GDM1 (cell line): ENCODE results near the gene PPP2R2B.

ENCODE experiments used
- DNase-seq: peaks from one replicate; lab custom pipeline; 2025; lab: John Stamatoyannopoulos, UW

Gene PPP2R2B

DNA sequence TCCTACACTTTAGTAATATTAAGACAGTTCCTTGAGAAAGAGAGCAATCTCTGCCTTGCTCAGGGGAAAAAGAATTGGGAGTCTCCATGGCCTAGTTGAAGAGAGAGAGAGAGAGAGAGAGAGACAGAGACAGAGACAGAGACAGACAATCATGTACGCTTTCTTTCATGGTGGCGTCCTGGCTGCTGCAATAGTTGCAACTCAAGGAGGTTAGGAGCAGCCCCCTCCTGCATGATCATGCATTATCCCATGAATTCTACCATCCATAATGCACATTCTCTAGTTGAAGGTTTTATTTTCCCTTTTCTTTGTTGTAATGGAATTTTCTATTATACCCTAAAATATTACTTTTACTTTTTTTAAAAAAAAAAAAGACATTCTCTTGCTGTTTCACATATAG is 50.7 kb downstream of the PPP2R2B start:
- no peak for DNase-seq

DNA sequence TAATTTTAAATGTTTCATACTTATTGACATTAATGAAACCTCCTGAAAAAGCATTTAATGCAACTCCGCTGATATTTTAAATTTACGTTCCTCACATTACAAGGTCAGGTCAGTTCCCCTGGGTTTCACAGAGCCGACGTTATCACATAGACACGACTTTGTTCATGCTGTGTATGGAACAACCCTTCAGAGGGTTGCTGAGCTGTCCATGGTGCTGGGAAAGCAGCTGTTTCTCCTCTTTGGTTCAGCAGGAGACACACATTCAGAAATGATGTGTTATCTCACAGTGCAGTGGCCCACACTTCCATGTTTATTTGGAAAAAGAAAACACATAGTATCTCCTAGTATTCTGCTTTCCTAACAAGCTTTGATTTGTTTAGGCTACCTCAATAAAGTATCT is 53.5 kb downstream of the PPP2R2B start:
- no peak for DNase-seq

DNA sequence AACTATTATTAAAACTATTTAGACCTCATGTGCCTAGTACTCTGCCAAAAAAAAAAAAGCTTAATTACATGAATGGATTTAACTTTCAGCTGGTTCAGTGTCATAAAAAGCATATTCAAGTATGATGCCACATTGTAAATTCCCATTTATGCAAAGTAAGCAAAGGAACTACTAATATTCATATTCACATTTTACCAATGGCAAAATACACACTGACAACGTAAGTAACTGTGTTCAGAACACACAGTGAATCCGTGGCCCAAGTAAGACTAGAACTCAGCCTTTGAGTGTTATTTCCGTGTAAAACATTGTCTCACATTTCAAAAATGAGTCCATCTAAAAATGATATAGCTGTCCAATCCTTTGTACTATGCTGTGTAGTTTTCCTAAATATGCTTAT is 56.8 kb downstream of the PPP2R2B start:
- DNase-seq, result no peak

DNA sequence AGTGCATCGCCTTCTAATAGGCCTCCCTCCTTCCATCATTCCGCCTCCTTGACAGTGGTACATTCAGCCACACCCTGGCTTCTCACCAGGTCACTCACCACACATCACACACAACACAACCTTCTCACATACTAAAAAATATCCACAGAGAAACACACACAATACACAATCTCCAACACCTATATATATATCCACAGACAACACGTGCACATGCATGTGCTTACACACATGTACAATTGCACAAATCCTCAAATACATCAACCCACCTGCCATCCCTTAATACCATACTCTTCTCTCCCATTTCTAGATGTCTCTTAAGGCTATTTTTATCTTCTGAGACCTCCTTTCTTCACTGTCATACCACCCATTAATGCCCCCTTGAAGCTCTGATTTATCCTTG is 57.6 kb downstream of the PPP2R2B start:
- DNase-seq, result no peak

DNA sequence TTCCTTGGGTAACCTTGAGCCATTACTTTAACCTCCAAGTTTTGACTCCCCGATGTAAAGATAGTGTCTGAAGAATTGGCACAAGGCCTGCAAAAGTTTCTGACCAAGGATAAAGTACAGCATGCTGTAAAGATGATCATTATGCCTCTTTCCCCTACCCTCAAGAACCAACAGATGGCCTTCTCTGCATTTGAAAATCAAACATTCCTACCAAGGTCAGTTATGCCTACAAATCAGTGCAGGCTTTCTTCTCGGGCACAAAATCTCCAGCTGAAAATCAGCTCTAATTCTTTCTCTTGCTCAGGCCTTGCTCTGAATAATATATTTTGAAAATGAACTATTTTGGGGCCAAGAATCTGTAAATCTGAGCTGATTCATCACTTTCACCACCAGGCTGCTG is 59.7 kb downstream of the PPP2R2B start:
- no peak for DNase-seq

DNA sequence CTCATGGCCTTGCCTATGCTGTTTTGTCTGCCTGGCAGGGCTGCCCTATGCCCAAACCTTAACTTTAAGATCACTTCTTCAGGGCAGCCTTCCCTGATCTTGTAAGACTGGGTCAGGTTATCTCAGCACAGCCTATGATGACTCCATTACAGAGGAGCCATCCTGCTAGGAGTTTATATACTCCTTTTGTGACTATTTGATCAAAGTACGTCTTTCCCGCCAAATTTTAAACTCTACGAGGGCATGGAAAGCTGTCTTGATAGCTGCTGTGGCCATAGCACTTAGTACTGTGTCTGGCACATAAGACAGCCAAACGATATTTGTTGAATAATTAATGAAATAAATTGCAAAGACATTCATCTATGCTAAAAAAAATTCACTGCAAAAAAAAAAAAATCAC is 60.6 kb downstream of the PPP2R2B start:
- DNase-seq, result no peak

DNA sequence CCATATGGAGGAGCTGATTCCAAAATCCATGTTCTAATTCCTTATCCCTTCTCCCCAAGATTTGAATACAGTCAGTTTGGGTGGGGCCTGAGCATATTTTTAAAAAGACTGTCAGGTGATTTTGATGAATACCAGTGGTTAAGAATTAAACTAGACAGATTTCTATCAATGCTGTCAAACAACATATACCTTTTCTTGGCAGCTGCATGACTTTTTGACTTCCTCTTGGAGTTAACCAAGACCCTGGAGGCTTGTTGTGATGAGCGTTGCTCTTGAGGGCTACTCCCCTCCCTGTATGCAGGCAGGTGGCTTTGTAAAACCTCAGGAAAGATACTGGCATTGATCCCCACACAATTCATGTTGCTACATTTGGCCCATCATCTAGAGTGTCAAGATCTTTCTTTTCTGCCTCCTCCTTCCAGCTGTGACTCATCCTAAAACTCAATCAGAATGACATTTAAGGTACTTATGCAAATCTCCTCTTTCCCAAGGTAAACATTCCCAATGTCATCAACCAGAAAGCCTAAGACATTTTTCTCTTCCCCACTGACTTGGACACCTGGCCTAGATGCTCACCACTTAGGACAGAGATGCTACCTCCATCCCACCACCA is 61.7 kb downstream of the PPP2R2B start:
- DNase-seq, result no peak

DNA sequence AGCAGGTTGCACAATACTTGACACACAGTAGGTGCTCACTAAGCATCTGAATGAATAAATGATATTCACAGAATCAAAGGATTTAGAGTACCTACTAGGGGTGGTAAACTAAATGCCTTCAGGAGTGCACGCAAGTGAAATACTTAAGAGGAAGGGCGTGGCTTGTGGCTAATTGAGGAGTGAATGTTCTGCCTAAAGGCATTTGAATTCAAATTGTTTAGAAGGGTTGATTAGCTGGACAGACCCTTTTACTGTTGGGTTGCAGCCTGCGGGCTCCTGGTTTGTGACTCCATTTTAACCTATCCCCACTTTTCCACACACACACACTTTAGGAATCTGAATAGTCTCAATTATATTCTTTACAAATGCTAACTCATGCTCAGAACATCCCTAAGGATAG is 63.1 kb downstream of the PPP2R2B start:
- no peak for DNase-seq

DNA sequence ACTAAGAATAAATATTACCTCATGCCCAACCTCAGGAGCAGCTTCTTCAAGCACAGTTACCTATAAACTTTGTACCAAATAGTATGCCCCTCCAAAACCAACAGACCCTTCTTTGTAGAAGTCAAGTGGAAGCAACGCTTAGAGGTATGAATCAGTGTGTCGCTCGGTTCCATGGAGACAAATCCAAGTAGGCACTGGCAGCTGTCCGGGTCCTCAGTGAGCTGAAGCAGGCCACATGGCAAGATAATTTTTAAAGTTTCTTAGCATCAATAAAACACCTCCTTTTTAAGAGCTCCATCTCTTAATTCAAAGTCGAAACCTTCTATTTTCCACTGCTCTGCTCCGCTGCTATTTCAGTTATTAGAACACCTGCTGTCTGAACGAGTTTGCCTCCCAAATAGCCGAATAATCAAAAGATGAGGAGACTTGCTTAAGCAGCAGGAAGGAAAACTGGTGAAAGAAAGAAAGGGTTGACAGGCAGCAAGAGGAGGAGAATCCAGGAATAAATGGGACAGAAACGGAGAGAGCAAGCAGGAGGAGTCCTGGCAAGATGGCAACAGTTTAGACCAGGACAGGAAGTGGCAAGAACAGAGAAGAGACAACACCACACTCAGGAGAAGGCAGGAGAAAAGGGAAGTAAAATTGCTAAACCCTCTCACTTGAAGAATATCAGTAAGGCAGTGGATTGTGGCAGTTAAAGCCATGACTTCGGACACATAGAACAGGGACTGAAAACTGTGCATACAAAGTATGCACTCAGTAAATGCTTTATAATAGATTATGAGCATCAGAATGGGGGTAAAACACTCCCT is 65.0 kb downstream of the PPP2R2B start:
- DNase-seq, result no peak

DNA sequence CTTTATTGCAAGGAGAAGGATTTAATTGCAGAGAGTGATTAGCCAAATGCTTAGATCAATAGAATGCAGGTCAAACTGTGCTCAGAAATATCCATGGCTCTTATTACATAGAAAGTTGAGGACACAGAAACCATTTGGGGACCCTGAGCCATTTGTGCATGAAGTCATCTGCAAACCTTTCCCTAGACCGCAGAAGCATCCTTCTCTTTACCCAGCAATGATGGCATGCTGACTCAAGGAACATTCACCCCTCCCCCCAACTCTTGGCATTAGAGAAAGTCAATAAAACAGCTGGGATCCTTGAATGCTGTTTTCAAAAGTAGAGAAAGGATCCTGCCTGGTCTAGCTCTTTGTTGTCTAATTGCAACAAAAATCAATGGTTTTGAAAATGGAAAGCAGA is 73.5 kb downstream of the PPP2R2B start:
- no peak for DNase-seq

DNA sequence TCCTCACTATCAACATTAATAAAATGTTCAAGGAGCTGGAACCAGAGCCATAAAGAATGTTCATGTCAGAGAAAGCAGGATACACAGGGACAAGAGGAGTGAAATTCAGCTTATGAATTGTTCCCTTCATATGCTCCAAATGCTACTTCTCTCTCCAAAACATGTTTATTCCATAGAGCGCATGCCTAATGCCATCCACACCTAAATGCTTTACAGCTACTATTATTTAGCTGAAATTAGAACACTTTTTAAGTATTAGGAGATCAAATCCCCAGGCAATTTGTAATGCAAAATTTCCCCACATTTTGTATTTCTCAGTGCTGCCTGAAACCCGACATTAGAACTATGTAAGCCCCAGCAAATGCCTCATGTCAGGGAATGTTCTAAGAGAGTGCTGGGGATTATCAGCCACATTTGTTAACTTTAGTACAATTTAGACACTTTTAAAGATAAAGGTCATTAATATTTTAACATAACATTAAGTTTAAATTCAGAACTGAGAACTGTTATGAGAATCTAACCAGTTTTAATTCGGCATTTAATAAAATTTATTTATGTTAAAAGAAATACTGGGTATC is 75.5 kb downstream of the PPP2R2B start:
- no peak for DNase-seq

DNA sequence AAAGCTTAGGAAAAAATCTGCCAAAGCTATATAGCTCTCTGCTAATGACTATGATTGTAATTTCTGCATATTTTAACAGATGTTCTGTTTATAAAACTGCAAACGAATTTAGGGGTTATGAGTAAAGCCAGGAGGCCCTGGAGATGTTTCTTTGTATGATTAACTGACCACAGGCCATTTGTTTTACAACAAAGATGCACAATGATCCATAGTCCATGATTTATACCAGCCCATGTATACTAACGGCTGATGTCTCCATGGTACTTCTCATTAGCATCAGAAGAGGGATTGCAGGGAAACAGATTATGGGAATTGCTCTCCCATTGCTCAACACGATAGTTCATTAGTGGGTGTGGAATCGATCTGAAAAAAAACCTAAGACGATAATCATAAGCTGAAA is 78.9 kb downstream of the PPP2R2B start:
- DNase-seq, result no peak

DNA sequence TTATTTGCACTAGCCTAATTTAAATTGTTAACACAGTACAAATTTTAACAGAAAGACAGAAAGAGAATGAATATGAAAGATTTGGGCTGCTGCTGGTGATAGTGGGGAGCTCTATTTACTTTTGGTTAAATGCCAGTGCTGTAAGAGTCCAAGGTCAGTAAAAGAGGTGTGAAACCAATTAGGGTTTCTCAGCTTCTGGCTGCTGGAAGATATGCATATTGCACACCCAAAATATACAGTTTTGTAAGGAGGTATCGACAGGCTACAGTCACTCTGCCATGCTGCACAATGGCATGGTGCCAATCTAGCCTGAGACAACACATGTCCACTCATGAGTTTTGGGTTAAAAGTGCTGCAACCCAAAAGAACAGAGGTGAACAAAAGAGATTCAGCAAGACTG is 79.3 kb downstream of the PPP2R2B start:
- no peak for DNase-seq

DNA sequence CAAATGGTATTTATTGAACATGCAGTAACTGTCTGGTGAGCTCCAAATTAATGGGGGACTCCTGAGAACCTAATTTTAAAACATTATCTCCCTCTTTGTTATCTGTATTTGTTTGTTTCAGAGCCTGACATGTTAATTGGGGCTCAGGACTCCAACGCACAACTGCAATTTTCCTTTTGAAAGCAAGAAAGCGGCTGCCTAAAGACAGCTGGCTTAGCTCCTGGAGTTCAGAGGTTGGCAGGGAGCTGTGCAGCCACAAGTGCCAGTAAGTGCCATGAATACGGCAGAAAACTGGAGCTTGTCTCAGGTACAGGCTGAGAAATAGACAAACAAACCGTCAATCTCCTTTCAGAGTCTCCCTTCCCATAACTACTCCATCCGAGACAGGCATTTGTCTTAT is 80.9 kb downstream of the PPP2R2B start:
- DNase-seq, result no peak

DNA sequence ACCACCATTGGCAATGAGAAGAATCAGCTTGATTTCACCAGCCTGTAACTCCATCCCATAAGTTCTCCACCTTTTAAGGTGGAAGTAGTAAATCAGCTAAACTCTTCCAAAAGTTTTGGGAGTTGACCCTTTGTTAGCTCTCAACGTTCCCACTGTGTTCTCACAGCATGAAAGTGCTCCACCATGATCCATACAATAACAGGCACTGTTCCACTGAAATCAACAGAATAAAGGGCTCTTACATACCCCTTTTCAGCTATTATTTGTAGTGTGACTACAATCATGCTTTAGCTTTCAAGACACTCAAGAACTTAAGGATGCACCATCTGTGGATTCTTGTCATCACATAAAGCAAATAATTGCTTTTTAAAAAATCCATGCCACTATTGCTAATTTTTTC is 81.6 kb downstream of the PPP2R2B start:
- DNase-seq, result no peak

DNA sequence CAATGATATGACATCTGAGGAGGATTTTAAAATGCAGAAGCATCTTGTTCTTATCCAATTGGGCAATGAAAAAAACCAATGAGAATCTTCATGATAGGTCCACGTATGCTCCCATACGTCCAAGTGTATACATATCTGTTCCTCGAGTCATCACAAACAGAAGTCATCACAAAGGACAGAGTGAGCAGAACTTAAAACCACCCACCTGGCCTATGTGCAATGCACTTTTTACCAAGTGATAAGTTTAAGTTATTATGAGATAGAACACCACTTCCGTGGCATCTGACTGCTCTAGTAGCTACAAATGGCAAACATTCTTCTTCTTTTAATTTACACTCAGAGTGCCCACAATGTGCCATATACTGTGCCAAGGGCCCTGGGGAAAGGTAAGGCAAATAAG is 82.4 kb downstream of the PPP2R2B start:
- DNase-seq, result no peak

DNA sequence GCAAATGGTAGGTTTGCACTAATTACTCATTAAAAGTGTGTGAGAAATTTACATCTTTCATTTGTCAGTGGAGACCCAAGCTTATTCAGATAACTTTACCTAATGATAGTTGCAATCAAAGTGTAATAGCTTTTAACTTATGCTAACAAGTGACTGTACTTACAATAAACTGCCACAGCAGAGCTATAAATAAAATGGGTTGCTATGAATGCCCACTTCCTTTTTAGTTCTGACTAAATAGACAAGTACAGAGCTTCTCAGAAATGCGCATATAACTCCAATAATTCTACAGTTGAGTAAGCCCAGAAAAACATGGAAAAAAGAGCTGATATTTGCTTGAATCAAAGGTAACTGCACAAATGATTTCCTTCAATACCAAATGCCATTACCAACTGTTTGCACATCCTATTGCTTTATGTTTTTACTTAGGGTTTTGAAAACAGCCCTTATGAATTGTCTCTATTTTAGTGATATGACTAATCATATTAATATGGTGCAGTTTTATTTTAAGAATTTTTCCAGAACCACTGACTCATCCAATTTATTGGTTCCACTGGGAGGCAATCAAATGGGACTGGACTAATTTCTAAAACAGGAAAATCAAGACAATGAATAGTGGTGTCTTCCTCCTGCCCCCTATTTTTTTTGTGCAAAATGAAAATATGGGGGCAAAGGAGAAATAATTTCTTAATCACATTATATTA is 84.1 kb downstream of the PPP2R2B start:
- no peak for DNase-seq

DNA sequence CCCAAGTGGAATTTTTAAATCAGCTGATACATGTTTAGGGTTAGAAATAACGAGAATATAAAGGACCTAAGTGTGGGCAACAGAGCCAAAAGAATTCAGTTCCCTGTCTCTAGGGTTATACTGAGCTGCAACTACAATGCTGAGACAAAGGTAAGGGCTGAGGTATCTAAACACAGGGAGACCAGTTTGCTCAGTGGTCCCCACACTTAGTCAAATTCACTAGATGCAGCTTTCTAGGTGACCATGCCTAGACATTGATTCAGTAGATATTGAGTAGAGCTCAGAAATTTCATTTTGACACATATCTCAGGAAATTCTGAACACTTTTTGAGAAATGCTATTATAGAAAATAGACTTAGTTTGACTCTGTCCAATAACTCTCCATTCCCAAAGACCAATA is 84.8 kb downstream of the PPP2R2B start:
- DNase-seq, result no peak

DNA sequence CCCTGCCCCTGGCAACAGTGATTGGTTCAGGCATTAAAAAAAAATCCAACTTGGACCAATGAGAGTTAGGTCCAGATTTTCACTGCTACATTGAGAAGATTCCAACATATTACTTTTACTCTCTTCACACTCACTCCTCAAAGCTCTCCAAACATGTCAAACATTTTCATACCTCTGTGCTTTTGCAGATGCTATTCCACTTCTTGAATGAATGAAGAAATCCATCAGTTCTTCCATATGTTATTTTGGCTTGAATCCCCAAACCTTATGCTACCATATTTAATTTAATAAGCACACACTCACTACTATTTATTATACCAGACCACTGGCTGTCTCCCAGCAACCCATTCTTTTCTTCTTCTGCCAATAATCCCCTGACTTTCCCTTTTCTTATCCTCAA is 87.1 kb downstream of the PPP2R2B start:
- no peak for DNase-seq

DNA sequence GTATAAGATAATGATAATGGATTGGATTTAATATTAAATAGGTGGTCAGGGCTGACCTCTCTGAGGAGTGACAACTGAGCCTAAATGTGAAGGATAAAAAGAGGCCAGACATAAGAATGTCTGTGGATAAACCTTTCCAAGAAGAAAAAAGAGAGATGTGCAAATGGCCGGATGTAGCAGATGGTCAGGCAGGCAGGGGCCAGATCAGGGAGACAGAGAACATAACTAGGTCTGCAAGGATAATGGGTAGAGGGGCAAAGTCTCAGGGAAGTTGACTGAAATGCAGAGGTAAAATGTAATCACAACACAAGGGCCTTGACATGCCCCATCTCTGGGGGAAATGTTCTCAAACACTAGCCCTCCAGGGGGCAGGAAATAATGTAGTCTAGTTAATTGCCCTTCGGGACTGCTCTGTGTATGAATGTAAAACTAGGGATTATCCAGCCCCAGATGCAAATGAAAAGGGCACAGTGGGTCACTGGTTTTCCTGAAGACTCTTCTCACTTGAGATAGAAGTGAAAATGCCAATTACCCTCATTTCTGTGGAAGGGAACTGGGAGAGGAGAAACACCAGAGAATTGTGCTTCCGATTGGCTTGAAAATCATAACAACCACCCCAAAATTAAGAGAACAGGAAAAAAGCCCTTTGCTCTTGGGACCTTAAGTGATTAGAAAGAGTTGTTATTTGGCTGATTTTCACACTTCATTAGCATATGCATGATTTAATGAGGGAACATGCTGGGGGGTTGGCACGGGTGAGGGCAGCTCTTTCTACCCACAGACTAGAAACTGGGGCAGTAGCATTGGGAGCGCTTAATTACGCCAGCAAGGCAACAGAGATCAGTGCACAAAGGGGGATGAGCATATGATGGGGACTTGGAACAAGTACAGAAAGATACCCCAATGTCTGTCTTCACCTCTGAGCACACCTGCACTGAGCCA is 88.6 kb downstream of the PPP2R2B start:
- no peak for DNase-seq

DNA sequence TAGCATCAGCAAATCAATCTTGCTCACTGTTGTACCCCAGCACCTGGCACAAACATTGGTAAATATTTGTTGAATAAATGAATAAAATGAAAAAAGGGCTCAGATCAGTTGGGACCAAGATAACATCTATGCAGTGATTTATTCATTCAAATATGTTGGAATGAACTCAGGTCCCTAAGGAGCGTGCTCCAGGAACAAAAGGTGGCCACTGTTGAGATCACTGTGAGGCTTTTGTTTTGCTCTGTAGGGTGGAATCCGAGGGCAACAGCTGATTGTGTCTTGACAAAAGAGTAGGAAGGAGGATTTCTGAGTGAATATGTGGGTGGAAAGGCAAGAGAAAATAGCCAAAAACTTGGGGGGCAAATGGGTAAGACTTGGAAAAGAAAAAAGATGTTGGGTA is 89.7 kb downstream of the PPP2R2B start:
- no peak for DNase-seq

DNA sequence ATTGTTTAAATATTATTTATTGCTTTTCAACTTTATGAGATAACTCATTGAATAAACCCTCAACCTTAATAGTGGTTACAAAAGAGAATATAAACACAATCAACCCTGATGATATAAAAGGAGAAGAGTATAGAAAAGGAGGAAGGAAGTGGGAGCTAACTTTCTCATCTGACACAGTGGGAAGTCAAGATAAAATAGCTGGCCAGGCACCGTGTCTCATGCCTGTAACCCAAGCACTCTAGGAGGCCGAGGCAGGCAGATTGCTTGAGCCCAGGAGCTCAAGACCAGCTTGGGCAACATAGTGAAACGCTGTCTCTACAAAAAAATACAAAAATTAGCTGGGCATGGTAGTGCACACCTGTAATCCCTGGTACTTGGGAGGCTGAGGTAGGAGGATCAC is 93.5 kb downstream of the PPP2R2B start:
- DNase-seq, result peak; percentile 24
